ENCODE measurements around the gene GALNT9.

GALNT9 gene

GRCh38 chr12:132325733-132326130 lies 3.7 kb downstream of the GALNT9 start:
- no peak for DNase-seq

- DNase-seq, result no peak
Observed at GRCh38 chr12:132324841-132325732, 4.3 kb downstream of the GALNT9 start.

- no peak for DNase-seq
Observed at GRCh38 chr12:132324173-132324572, 5.2 kb downstream of the GALNT9 start.

- DNase-seq, result no peak
Observed at GRCh38 chr12:132323171-132324010, 6.0 kb downstream of the GALNT9 start.

GRCh38 chr12:132322206-132323132 lies 6.9 kb downstream of the GALNT9 start:
- DNase-seq, result no peak

GRCh38 chr12:132321321-132322118 lies 7.9 kb downstream of the GALNT9 start:
- no peak for DNase-seq

- no peak for DNase-seq
Observed at GRCh38 chr12:132320767-132321211, 8.6 kb downstream of the GALNT9 start.

- DNase-seq, result no peak
Observed at GRCh38 chr12:132319991-132320570, 9.3 kb downstream of the GALNT9 start.

- no peak for DNase-seq
Observed at GRCh38 chr12:132319359-132319950, 9.9 kb downstream of the GALNT9 start.

- no peak for DNase-seq
Observed at GRCh38 chr12:132318618-132319033, 10.8 kb downstream of the GALNT9 start.

GRCh38 chr12:132318135-132318534 lies 11.3 kb downstream of the GALNT9 start:
- no peak for DNase-seq

GRCh38 chr12:132317233-132317938 lies 12.0 kb downstream of the GALNT9 start:
- DNase-seq, result no peak

- DNase-seq, result no peak
Observed at GRCh38 chr12:132316497-132317232, 12.7 kb downstream of the GALNT9 start.

- no peak for DNase-seq
Observed at GRCh38 chr12:132315951-132316350, 13.4 kb downstream of the GALNT9 start.

GRCh38 chr12:132315507-132315906 lies 13.9 kb downstream of the GALNT9 start:
- no peak for DNase-seq

GRCh38 chr12:132314516-132315233 lies 14.7 kb downstream of the GALNT9 start:
- no peak for DNase-seq

- no peak for DNase-seq
Observed at GRCh38 chr12:132314035-132314434, 15.4 kb downstream of the GALNT9 start.

- DNase-seq, result no peak
Observed at GRCh38 chr12:132313182-132313581, 16.2 kb downstream of the GALNT9 start.

- no peak for DNase-seq
Observed at GRCh38 chr12:132312516-132312915, 16.9 kb downstream of the GALNT9 start.
